Measurements from ENCODE around the gene KAT6B. TPM values are rescaled to one million over a fixed set of nuclear protein-coding genes. Genes with fewer than 3 reads are reported as not detected.

The KAT6B gene
- total RNA-seq, 4 donors from 2014 or later, result 45.4 to 94.9 (median 62.9) TPM

DNA sequence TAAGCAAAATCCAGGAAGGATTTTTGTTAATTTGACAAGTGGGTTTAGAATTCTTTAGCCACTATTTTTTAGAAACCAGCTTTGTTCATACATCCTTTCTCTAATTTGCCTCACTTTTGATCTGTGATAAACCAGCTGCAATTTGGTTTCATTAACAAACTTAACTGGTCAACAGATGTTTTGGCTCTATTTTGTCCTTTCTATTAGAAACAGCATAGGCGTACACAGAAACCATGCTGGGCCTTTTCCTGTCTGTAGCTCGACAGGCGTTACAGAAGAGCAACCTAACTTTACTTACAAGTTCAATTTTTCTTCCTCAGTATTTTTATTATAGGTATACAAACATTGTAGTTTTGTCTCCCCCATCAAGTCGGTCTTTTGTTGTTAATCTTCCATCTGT, 28.2 kb downstream of the KAT6B start:
- Histone ChIP-seq H3K27ac (peak overlapping the region; percentile 3 to 67 (median 54)), H3K36me3 (no peaks in the 10 kb centered on the region), H3K9me3 (no peaks in the 10 kb centered on the region), H3K4me1 (peaks cover 0 to 26% (median 7%) of the 10 kb centered on the region in 4 donors), H3K4me3 (no peak overlapping the region), H3K27me3 (no peaks in the 10 kb centered on the region)
- no peak for DNase-seq
- TF ChIP-seq, protein P1, sequence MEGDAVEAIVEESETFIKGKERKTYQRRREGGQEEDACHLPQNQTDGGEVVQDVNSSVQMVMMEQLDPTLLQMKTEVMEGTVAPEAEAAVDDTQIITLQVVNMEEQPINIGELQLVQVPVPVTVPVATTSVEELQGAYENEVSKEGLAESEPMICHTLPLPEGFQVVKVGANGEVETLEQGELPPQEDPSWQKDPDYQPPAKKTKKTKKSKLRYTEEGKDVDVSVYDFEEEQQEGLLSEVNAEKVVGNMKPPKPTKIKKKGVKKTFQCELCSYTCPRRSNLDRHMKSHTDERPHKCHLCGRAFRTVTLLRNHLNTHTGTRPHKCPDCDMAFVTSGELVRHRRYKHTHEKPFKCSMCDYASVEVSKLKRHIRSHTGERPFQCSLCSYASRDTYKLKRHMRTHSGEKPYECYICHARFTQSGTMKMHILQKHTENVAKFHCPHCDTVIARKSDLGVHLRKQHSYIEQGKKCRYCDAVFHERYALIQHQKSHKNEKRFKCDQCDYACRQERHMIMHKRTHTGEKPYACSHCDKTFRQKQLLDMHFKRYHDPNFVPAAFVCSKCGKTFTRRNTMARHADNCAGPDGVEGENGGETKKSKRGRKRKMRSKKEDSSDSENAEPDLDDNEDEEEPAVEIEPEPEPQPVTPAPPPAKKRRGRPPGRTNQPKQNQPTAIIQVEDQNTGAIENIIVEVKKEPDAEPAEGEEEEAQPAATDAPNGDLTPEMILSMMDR (IDR thresholded peaks at IDR 0.05), result no peak

- Histone ChIP-seq H3K4me3 (no peak overlapping the region), H3K27ac (peak overlapping the region; percentile 3 to 67 (median 54)), H3K9me3 (no peaks in the 10 kb centered on the region), H3K36me3 (no peaks in the 10 kb centered on the region), H3K27me3 (no peaks in the 10 kb centered on the region), H3K4me1 (peaks cover 0 to 26% (median 7%) of the 10 kb centered on the region in 4 donors)
- DNase-seq, result peak in 1 of 3 donors; percentile 28
- no peak for TF ChIP-seq POLR2A (IDR thresholded peaks at IDR 0.05)
- TF ChIP-seq, protein P1 (IDR thresholded peaks at IDR 0.05), result no peak
Observed at GRCh38 chr10:74855027-74855426, 28.6 kb downstream of the KAT6B start.

DNA sequence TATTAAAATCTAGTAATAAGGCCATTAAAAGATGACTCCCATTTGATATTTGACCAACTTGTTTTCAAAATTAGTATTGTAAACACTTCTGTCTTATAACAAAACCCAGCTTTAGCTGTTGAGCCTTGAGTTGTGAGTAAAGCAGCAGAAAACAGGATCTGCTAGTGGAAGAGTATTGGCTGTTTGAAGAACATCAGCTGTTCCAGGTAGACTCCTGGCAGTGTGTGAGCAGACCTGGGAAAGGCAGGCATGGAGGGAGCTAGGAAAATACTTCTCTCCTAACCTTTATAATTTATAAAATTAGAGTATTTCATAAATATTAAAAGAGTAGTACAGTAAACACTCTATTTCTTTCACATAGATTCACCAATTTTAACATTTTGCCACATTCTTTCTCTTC, 29.0 kb downstream of the KAT6B start:
- no peak for DNase-seq
- Histone ChIP-seq H3K27ac (peak overlapping the region in 3 of 4 donors; percentile 42 to 67 (median 65)), H3K36me3 (no peaks in the 10 kb centered on the region), H3K4me3 (no peak overlapping the region), H3K9me3 (no peaks in the 10 kb centered on the region), H3K27me3 (no peaks in the 10 kb centered on the region), H3K4me1 (peaks cover 0 to 26% (median 7%) of the 10 kb centered on the region in 4 donors)
- TF ChIP-seq, protein P1 (IDR thresholded peaks at IDR 0.05), result no peak
- TF ChIP-seq POLR2A (IDR thresholded peaks at IDR 0.05), result no peak

- no peaks in the 10 kb centered on the region for H3K9me3 ChIP-seq
- TF ChIP-seq, protein P1 (IDR thresholded peaks at IDR 0.05), result no peak
- TF ChIP-seq POLR2A (IDR thresholded peaks at IDR 0.05), result no peak
- H3K27me3 ChIP-seq, result no peaks in the 10 kb centered on the region
- peaks cover 0 to 18% (median 7%) of the 10 kb centered on the region in 4 donors for H3K4me1 ChIP-seq
- no peak overlapping the region for H3K4me3 ChIP-seq
- no peak overlapping the region for H3K27ac ChIP-seq
- no peaks in the 10 kb centered on the region for H3K36me3 ChIP-seq
- no peak for DNase-seq
Observed at GRCh38 chr10:74856940-74857339, 30.5 kb downstream of the KAT6B start.

DNA sequence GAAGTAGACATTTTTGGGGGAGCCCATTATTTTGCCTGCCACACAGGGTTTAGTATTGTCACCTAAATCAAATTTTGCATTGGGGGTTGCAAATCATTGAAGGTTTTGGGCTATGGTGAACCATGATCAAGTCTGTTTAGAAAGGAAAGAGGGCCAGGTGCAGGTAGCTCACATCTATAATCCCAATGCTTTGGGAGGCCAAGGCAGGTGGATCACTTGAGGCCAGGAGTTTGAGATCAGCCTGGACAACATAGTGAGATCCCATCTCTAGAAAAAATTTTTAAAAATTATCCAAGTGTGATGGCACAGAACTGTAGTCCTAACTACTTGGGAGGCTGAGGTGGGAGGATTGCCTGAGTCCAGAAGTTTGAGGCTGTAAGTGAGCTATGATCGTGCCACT, 31.2 kb downstream of the KAT6B start:
- Histone ChIP-seq H3K4me3 (no peak overlapping the region), H3K27me3 (no peaks in the 10 kb centered on the region), H3K27ac (no peak overlapping the region), H3K9me3 (no peaks in the 10 kb centered on the region), H3K36me3 (no peaks in the 10 kb centered on the region), H3K4me1 (peaks cover 0 to 17% (median 7%) of the 10 kb centered on the region in 4 donors)
- TF ChIP-seq POLR2A (IDR thresholded peaks at IDR 0.05), result no peak
- TF ChIP-seq, protein P1 (IDR thresholded peaks at IDR 0.05), result no peak
- no peak for DNase-seq

DNA sequence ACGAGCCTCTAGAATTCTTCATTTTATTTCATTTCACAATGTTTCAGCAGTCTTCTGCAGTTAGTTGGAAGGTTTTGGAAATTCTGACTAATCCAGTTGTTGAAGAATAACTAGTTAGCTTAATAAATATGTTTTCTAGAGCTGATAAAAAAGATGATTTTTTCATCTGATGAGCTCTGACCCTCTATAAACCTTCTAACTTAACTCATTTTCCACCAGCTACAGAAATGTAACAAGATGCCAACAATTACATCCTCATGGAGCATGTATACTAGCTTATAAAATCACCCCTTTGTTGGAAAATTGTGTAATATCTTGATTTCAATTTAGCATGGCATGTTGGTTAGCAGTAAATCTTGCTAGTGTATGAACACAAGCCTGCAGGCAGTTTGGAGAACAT, 33.1 kb downstream of the KAT6B start:
- DNase-seq, result no peak
- H3K27me3 ChIP-seq, result no peaks in the 10 kb centered on the region
- H3K36me3 ChIP-seq, result no peaks in the 10 kb centered on the region
- no peak overlapping the region for H3K4me3 ChIP-seq
- H3K9me3 ChIP-seq, result no peaks in the 10 kb centered on the region
- H3K4me1 ChIP-seq, result peaks cover 0 to 11% (median under 1%) of the 10 kb centered on the region in 4 donors
- H3K27ac ChIP-seq, result no peak overlapping the region
- TF ChIP-seq, protein P1 (IDR thresholded peaks at IDR 0.05), result no peak
- TF ChIP-seq POLR2A (IDR thresholded peaks at IDR 0.05), result no peak
